ENCODE data around the gene HDAC4. TPM values are rescaled to one million over a fixed set of nuclear protein-coding genes. Genes with fewer than 3 reads are reported as not detected.
A peak's percentile ranks its signal among the peaks of the same experiment; 100 is the strongest.

The HDAC4 gene
- total RNA-seq, 1 donor = 28.3 TPM

GRCh38 chr2:239266434-239266766 lies 134.4 kb downstream of the HDAC4 start:
- TF ChIP-seq CTCF (IDR thresholded peaks at IDR 0.05; ENCODE audit: insufficient read depth, low read length) = no peak
- no peak for DNase-seq (ENCODE audit: low read depth)
- H3K4me3 ChIP-seq (ENCODE audit: low read depth, low read length) = no peak overlapping the region

GRCh38 chr2:239265681-239266433 lies 135.0 kb downstream of the HDAC4 start:
- DNase-seq (ENCODE audit: low read depth) = no peak
- H3K4me3 ChIP-seq (ENCODE audit: low read depth, low read length) = no peak overlapping the region
- TF ChIP-seq CTCF (IDR thresholded peaks at IDR 0.05; ENCODE audit: insufficient read depth, low read length) = no peak

- H3K4me3 ChIP-seq (ENCODE audit: low read depth, low read length) = no peak overlapping the region
- peak; percentile 87 for DNase-seq (ENCODE audit: low read depth)
- TF ChIP-seq CTCF (IDR thresholded peaks at IDR 0.05; ENCODE audit: insufficient read depth, low read length) = peak; percentile 20
Measured at GRCh38 chr2:239264838-239265651, 135.8 kb downstream of the HDAC4 start.

GRCh38 chr2:239264492-239264837 lies 136.4 kb downstream of the HDAC4 start:
- no peak for TF ChIP-seq CTCF (IDR thresholded peaks at IDR 0.05; ENCODE audit: insufficient read depth, low read length)
- H3K4me3 ChIP-seq (ENCODE audit: low read depth, low read length) = no peak overlapping the region
- peak; percentile 74 for DNase-seq (ENCODE audit: low read depth)

- no peak for TF ChIP-seq CTCF (IDR thresholded peaks at IDR 0.05; ENCODE audit: insufficient read depth, low read length)
- no peak for DNase-seq (ENCODE audit: low read depth)
- no peak overlapping the region for H3K4me3 ChIP-seq (ENCODE audit: low read depth, low read length)
Measured at GRCh38 chr2:239263669-239264491, 136.9 kb downstream of the HDAC4 start.

GRCh38 chr2:239263231-239263630 lies 137.6 kb downstream of the HDAC4 start:
- H3K4me3 ChIP-seq (ENCODE audit: low read depth, low read length) = no peak overlapping the region
- no peak for DNase-seq (ENCODE audit: low read depth)
- no peak for TF ChIP-seq CTCF (IDR thresholded peaks at IDR 0.05; ENCODE audit: insufficient read depth, low read length)

Data from fibroblast of the aortic adventitia (primary cell).